Astrocyte (in vitro differentiated cells and primary cell): Measurements from ENCODE around the gene CARD18. TPM values are rescaled to one million over a fixed set of nuclear protein-coding genes. Genes with fewer than 3 reads are reported as not detected.

ENCODE experiments used
- DNase-seq: peaks from one replicate; pipeline ENCODE4 v3.0.0-alpha.2; 2010; ENCODE audit warnings: low read depth
- FAIRE-seq: peaks from 2 replicates; lab custom pipeline; 2011; peaks lifted over from hg19 to GRCh38; lab: Jason Lieb, UNC
- H2AFZ ChIP-seq: 2 replicates; pipeline ENCODE4 v1.6.0; 2012; ENCODE audit warnings: low read depth, low read length, inconsistent platforms
- H3K27ac ChIP-seq: 2 replicates; pipeline ENCODE4 v1.5.1; 2011; ENCODE audit warnings: low read depth, low read length, inconsistent platforms
- H3K27me3 ChIP-seq: 2 replicates; pipeline ENCODE4 v1.6.0; 2011; ENCODE audit warnings: low read length, inconsistent platforms; ENCODE audit not compliant: insufficient read depth
- H3K36me3 ChIP-seq: 2 replicates; pipeline ENCODE4 v1.5.1; 2011; ENCODE audit warnings: low read length, inconsistent platforms; ENCODE audit not compliant: insufficient read depth
- H3K4me1 ChIP-seq: 2 replicates; pipeline ENCODE4 v1.5.1; 2011; ENCODE audit warnings: low read length, inconsistent platforms; ENCODE audit not compliant: insufficient read depth
- H3K4me2 ChIP-seq: 2 replicates; pipeline ENCODE4 v1.6.0; 2012; ENCODE audit warnings: low read length, inconsistent platforms
- H3K4me3 ChIP-seq: 2 replicates; pipeline ENCODE4 v1.5.1; 2011; ENCODE audit warnings: low read depth, mild to moderate bottlenecking, low read length, inconsistent platforms; ENCODE audit not compliant: insufficient read depth
- H3K79me2 ChIP-seq: 2 replicates; pipeline ENCODE4 v1.6.0; 2012; ENCODE audit warnings: mild to moderate bottlenecking, low read length, inconsistent platforms; ENCODE audit not compliant: insufficient read depth
- H3K9ac ChIP-seq: 2 replicates; pipeline ENCODE4 v1.6.0; 2012; ENCODE audit warnings: mild to moderate bottlenecking, low read length, inconsistent platforms
- H3K9me3 ChIP-seq: 2 replicates; pipeline ENCODE4 v1.5.1; 2012; ENCODE audit warnings: low read depth, mild to moderate bottlenecking, low read length, inconsistent platforms; ENCODE audit not compliant: insufficient read depth
- H4K20me1 ChIP-seq: 2 replicates; pipeline ENCODE4 v1.6.0; 2012; ENCODE audit warnings: low read length, inconsistent platforms; ENCODE audit not compliant: insufficient read depth
- H3K27ac Mint-ChIP-seq: one replicate; pipeline ENCODE4 v1.8.0; 2021; ENCODE audit warnings: mild to moderate bottlenecking, mixed read lengths; ENCODE audit not compliant: unreplicated experiment
- H3K27me3 Mint-ChIP-seq: one replicate; pipeline ENCODE4 v1.8.0; 2021; ENCODE audit warnings: low read depth, mixed read lengths; ENCODE audit not compliant: unreplicated experiment
- H3K36me3 Mint-ChIP-seq: one replicate; pipeline ENCODE4 v1.8.0; 2021; ENCODE audit warnings: low read depth, mixed read lengths; ENCODE audit not compliant: unreplicated experiment
- H3K4me1 Mint-ChIP-seq: one replicate; pipeline ENCODE4 v1.8.0; 2021; ENCODE audit warnings: low read depth, mixed read lengths; ENCODE audit not compliant: unreplicated experiment
- H3K4me3 Mint-ChIP-seq: one replicate; pipeline ENCODE4 v1.8.0; 2021; ENCODE audit warnings: mild to moderate bottlenecking, moderate library complexity, mixed read lengths; ENCODE audit not compliant: unreplicated experiment
- H3K9me3 Mint-ChIP-seq: one replicate; pipeline ENCODE4 v1.8.0; 2021; ENCODE audit warnings: mild to moderate bottlenecking, mixed read lengths; ENCODE audit not compliant: unreplicated experiment
- CTCF ChIP-seq: IDR thresholded peaks from 2 replicates; pipeline ENCODE4 v1.5.1; 2011; ENCODE audit warnings: low read depth, mild to moderate bottlenecking, inconsistent platforms, low read length, moderate library complexity; ENCODE audit not compliant: insufficient read depth
- EZH2 ChIP-seq: IDR thresholded peaks from 2 replicates; pipeline ENCODE4 v1.6.1; 2012; ENCODE audit warnings: mild to moderate bottlenecking, low read length, inconsistent platforms; ENCODE audit not compliant: insufficient read depth
- total RNA-seq: library from RNA; stranded (reverse); gene quantifications from 2 replicates; pipeline ENCODE4 v1.2.1, GENCODE V29; 2021

The CARD18 gene
- total RNA-seq, 1 donor from 2014 or later, result not detected

- Mint-ChIP-seq H3K9me3 (no peaks in the 10 kb centered on the region), H3K27me3 (no peaks in the 10 kb centered on the region), H3K4me1 (peaks cover 3% of the 10 kb centered on the region), H3K36me3 (no peaks in the 10 kb centered on the region), H3K4me3 (no peak overlapping the region), H3K27ac (no peak overlapping the region)
- Histone ChIP-seq H3K27ac (no peak overlapping the region), H3K4me3 (no peak overlapping the region), H3K4me1 (no peaks in the 10 kb centered on the region), H3K4me2 (no peak overlapping the region), H3K9me3 (no peaks in the 10 kb centered on the region), H3K36me3 (no peaks in the 10 kb centered on the region), H3K27me3 (no peaks in the 10 kb centered on the region), H2AFZ (no peak overlapping the region), H4K20me1 (no peaks in the 10 kb centered on the region), H3K9ac (no peak overlapping the region), H3K79me2 (no peaks in the 10 kb centered on the region)
- FAIRE-seq (no peak), DNase-seq (peak; percentile 10)
- TF ChIP-seq CTCF (no peak), EZH2 (no peak)
Measured at GRCh38 chr11:105092256-105093239, 47.0 kb downstream of the CARD18 start.

Other genes starting within 250 kb of the CARD18 start
- not detected in 2 replicates for gene CASP12, start 241.3 kb downstream of the CARD18 start, total RNA-seq
- 0.62 and 0.86 TPM in 2 replicates for gene CASP4, start 171.2 kb downstream of the CARD18 start, total RNA-seq
- not detected in 2 replicates for gene CASP5, start 116.6 kb downstream of the CARD18 start, total RNA-seq
- gene CASP1, start 104.6 kb downstream of the CARD18 start, total RNA-seq, result 1.6 and 1.9 TPM in 2 replicates
- 1.6 and 2.0 TPM in 2 replicates for gene CARD16, start 94.4 kb downstream of the CARD18 start, total RNA-seq